HepG2 (cell line): ENCODE measurements around the gene EIF1. TPM values are rescaled to one million over a fixed set of nuclear protein-coding genes. Genes with fewer than 3 reads are reported as not detected.
A peak's percentile ranks its signal among the peaks of the same experiment; 100 is the strongest.

Experiments
- ADNP ChIP-seq: sonication (generic); formaldehyde crosslinking; IDR thresholded peaks from 2 replicates; pipeline ENCODE4 v1.4.0; 2020; ENCODE audit warnings: missing genetic modification reagents
- ATF5 ChIP-seq: sonication (generic); formaldehyde crosslinking; IDR thresholded peaks from 2 replicates; pipeline ENCODE4 v1.4.0; 2020; ENCODE audit warnings: mild to moderate bottlenecking, low read depth, missing genetic modification reagents
- CREBL2 ChIP-seq: sonication (generic); formaldehyde crosslinking; IDR thresholded peaks from 2 replicates; pipeline ENCODE4 v1.8.1; 2023; ENCODE audit warnings: missing genetic modification reagents, mild to moderate bottlenecking, borderline replicate concordance
- DMAP1 ChIP-seq: IDR thresholded peaks from 2 replicates; pipeline ENCODE4 v1.6.1; 2016
- FOSL1 ChIP-seq: sonication (generic); formaldehyde crosslinking; IDR thresholded peaks from 2 replicates; pipeline ENCODE4 v1.9.0; 2021; ENCODE audit warnings: missing genetic modification reagents, borderline replicate concordance
- GATAD2A ChIP-seq: IDR thresholded peaks from 2 replicates; pipeline ENCODE4 v1.6.1; 2016
- HMG20B ChIP-seq: conservative IDR thresholded peaks from 2 replicates; pipeline ENCODE4 v1.6.1; 2016; ENCODE audit warnings: missing genetic modification reagents, missing compliant biosample characterization
- IRF9 ChIP-seq: sonication (generic); formaldehyde crosslinking; IDR thresholded peaks from 2 replicates; pipeline ENCODE4 v1.8.0; 2022; ENCODE audit warnings: missing genetic modification reagents, mild to moderate bottlenecking, borderline replicate concordance
- KAT7 ChIP-seq: IDR thresholded peaks from 2 replicates; pipeline ENCODE4 v1.6.1; 2018; ENCODE audit warnings: borderline replicate concordance, missing compliant biosample characterization
- NR2F6 ChIP-seq, 2 experiments: IDR thresholded peaks; 2 replicates each; pipeline ENCODE4 v1.6.1; 2016; ENCODE audit warnings: antibody characterized with exemption in 1 of 2, mild to moderate bottlenecking in 1 of 2
- REL ChIP-seq: sonication (generic); formaldehyde crosslinking; conservative IDR thresholded peaks from 2 replicates; pipeline ENCODE4 v1.8.0; 2022; ENCODE audit warnings: mild to moderate bottlenecking, missing genetic modification reagents, moderate library complexity
- SCMH1 ChIP-seq: sonication (generic); formaldehyde crosslinking; IDR thresholded peaks from 2 replicates; pipeline ENCODE4 v1.9.0; 2021; ENCODE audit warnings: missing genetic modification reagents, mild to moderate bottlenecking, borderline replicate concordance
- SMARCE1 ChIP-seq: fragments of 450-650 bp; IDR thresholded peaks from 2 replicates; pipeline ENCODE4 v1.6.1; 2017; ENCODE audit warnings: borderline replicate concordance
- SSRP1 ChIP-seq: IDR thresholded peaks from 2 replicates; pipeline ENCODE4 v1.6.1; 2016; ENCODE audit warnings: control low read depth
- TP53 ChIP-seq: sonication (generic); formaldehyde crosslinking; conservative IDR thresholded peaks from 2 replicates; pipeline ENCODE4 v1.4.0; 2020; ENCODE audit warnings: missing genetic modification reagents
- ZEB1 ChIP-seq: IDR thresholded peaks from 2 replicates; pipeline ENCODE4 v1.6.1; 2012; ENCODE audit warnings: mild to moderate bottlenecking, low read depth, inconsistent platforms; ENCODE audit not compliant: insufficient replicate concordance
- ZHX2 ChIP-seq, 2 experiments: sonication (generic) in 1 of 2; formaldehyde crosslinking in 1 of 2; IDR thresholded peaks; 2 replicates each; pipeline versions ENCODE4 v1.6.1 to v1.9.0; 2014 to 2022; ENCODE audit warnings: antibody characterized with exemption in 1 of 2, borderline replicate concordance in 1 of 2, inconsistent platforms in 1 of 2, low read depth in 1 of 2, missing genetic modification reagents in 1 of 2
- ZNF124 ChIP-seq: sonication (generic); formaldehyde crosslinking; IDR thresholded peaks from 2 replicates; pipeline ENCODE4 v1.4.0; 2020; ENCODE audit warnings: missing genetic modification reagents
- ZNF225 ChIP-seq: sonication (generic); formaldehyde crosslinking; IDR thresholded peaks from 2 replicates; pipeline ENCODE4 v1.4.0; 2020; ENCODE audit warnings: mild to moderate bottlenecking, missing genetic modification reagents
- ZUFSP ChIP-seq: sonication (generic); formaldehyde crosslinking; IDR thresholded peaks from 2 replicates; pipeline ENCODE4 v1.9.0; 2021; ENCODE audit warnings: missing genetic modification reagents, mild to moderate bottlenecking, borderline replicate concordance
- polyA plus RNA-seq, 8 experiments: library from polyadenylated mRNA; depleted of rRNA in 3 of 8; stranded (reverse) in 7 of 8; unstranded in 1 of 8; fragments of >200 nt; fragmentation: Illumina TruSeq in 4 of 8; extraction: Trizol in 4 of 8; gene quantifications; 2 replicates each; pipeline versions ENCODE4 v1.2.1 to v1.2.3, GENCODE V29; 2011 to 2016; ENCODE audit warnings: low read depth in 4 of 8, missing spikeins in 1 of 8, mixed read lengths in 1 of 8; ENCODE audit not compliant: insufficient read depth in 1 of 8
- total RNA-seq, 5 experiments: library from RNA; depleted of rRNA; stranded (reverse); fragments of >200 nt; fragmentation: Illumina TruSeq; extraction: Trizol; gene quantifications; 2 replicates each; pipeline ENCODE4 v1.2.3, GENCODE V29; 2016; ENCODE audit warnings: low read depth in 1 of 5

The EIF1 gene
- total and polyA plus RNA-seq, 2 of the 13 experiments (the other 11 are each of a cell fraction or from before 2014, with no cell fraction given), result 147 to 517 TPM

GRCh38 chr17:41688641-41689496 is at the start of gene EIF1 (continued):
- peak; percentile 99 for TF ChIP-seq ATF5 (CRISPR knock-in tag)
- peak; percentile 98 for TF ChIP-seq IRF9 (CRISPR knock-in tag)
- TF ChIP-seq ZUFSP (CRISPR knock-in tag), result no peak
- TF ChIP-seq ZNF124 (CRISPR knock-in tag), result no peak; the same call in none of the 2 replicates
- no peak for TF ChIP-seq ADNP (CRISPR knock-in tag)
- peak; percentile 98 for TF ChIP-seq SSRP1 (CRISPR knock-in tag)
- TF ChIP-seq DMAP1, result peak; percentile 97; the same call in 1 of the 2 replicates
- peak; percentile 14; the same call in 1 of the 2 replicates for TF ChIP-seq GATAD2A (CRISPR knock-in tag)
- TF ChIP-seq CREBL2, result peak; percentile 98; the same call in 1 of the 2 replicates
- peak; percentile 50; the same call in 1 of the 2 replicates for TF ChIP-seq NR2F6 (IDR thresholded peaks at IDR 0.05)
- TF ChIP-seq NR2F6 (CRISPR knock-in tag; IDR thresholded peaks at IDR 0.05), result peak; percentile 76
- no peak for TF ChIP-seq FOSL1
- TF ChIP-seq ZHX2 (IDR thresholded peaks at IDR 0.05; ENCODE audit: low read depth), result peak; percentile 96
- 0 out of 2 replicates have a peak, but pooled peaks have one; percentile 10 for TF ChIP-seq ZHX2 (CRISPR knock-in tag; IDR thresholded peaks at IDR 0.05; ENCODE audit: borderline replicate concordance)
- no peak; the same call in 1 of the 2 replicates for TF ChIP-seq KAT7 (CRISPR knock-in tag)
- TF ChIP-seq ZEB1, result no peak
- TF ChIP-seq SCMH1 (CRISPR knock-in tag), result no peak
- no peak for TF ChIP-seq TP53
- no peak for TF ChIP-seq REL (CRISPR knock-in tag)
- TF ChIP-seq HMG20B (CRISPR knock-in tag), result no peak
- TF ChIP-seq ZNF225, result peak; percentile 84
- no peak for TF ChIP-seq SMARCE1
